Suprapubic skin (tissue), 4 donors: ENCODE results near the gene MAML2.

ENCODE experiments used
- EP300 ChIP-seq: sonication (generic); formaldehyde crosslinking; IDR thresholded peaks from one replicate; pipeline ENCODE4 v1.6.1; 2017; ENCODE audit warnings: antibody characterized with exemption
- POLR2A ChIP-seq, 2 donors: fragments of 450-650 bp; IDR thresholded peaks; one replicate each; pipeline ENCODE4 v1.6.1; 2017; ENCODE audit warnings: antibody characterized with exemption in 2 of 2, mild to moderate bottlenecking in 2 of 2, moderate library complexity in 2 of 2
- POLR2AphosphoS5 ChIP-seq, 3 donors: sonication (generic); formaldehyde crosslinking; IDR thresholded peaks; one replicate each; pipeline ENCODE4 v1.6.1; 2017; ENCODE audit warnings: antibody characterized with exemption in 3 of 3
- TF ChIP-seq, protein P1 (sequence below), 2 donors: fragments of 200-600 bp in 1 of 2; fragments of 450-650 bp in 1 of 2; sonication (generic) in 1 of 2; IDR thresholded peaks; one replicate each; pipeline ENCODE4 v1.5.1; 2016 to 2019; ENCODE audit warnings: antibody characterized with exemption in 2 of 2, mild to moderate bottlenecking in 1 of 2, moderate library complexity in 1 of 2

DNA sequence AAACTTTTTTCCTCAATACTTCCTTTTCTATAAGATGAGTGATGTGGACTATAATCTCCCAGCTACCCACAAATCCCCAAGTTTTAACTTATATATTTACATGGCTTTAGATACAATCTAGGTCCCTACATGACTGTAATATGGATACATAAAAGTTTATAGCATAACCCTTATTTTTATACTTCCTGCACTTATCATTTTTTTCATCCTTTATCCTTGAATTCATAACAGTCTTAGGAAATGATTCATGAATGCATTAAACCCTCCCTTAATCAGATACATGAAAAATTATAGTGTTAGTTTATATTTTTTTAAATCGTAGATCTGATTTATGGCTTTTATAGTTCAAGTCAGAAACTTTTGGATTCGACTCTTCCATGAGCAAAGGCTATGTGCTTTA is 195.8 kb downstream of the MAML2 start:
- no peak for TF ChIP-seq EP300
- TF ChIP-seq, protein P1, sequence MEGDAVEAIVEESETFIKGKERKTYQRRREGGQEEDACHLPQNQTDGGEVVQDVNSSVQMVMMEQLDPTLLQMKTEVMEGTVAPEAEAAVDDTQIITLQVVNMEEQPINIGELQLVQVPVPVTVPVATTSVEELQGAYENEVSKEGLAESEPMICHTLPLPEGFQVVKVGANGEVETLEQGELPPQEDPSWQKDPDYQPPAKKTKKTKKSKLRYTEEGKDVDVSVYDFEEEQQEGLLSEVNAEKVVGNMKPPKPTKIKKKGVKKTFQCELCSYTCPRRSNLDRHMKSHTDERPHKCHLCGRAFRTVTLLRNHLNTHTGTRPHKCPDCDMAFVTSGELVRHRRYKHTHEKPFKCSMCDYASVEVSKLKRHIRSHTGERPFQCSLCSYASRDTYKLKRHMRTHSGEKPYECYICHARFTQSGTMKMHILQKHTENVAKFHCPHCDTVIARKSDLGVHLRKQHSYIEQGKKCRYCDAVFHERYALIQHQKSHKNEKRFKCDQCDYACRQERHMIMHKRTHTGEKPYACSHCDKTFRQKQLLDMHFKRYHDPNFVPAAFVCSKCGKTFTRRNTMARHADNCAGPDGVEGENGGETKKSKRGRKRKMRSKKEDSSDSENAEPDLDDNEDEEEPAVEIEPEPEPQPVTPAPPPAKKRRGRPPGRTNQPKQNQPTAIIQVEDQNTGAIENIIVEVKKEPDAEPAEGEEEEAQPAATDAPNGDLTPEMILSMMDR (IDR thresholded peaks at IDR 0.05): no peak
- TF ChIP-seq POLR2A (IDR thresholded peaks at IDR 0.05): no peak
- TF ChIP-seq POLR2AphosphoS5 (IDR thresholded peaks at IDR 0.05): no peak
